Esophagus squamous epithelium (tissue), 5 donors: ENCODE data around the gene MAN2A1. TPM values are rescaled to one million over a fixed set of nuclear protein-coding genes. Genes with fewer than 3 reads are reported as not detected.
A peak's percentile ranks its signal among the peaks of the same experiment; 100 is the strongest.

Experiments
- DNase-seq: peaks from one replicate; lab custom pipeline; 2025; lab: John Stamatoyannopoulos, UW
- H3K27ac ChIP-seq, 4 donors: fragments of 200-600 bp; sonication (generic); one replicate each; pipeline ENCODE4 v1.5.1; 2016 to 2019; ENCODE audit warnings: mild to moderate bottlenecking in 1 of 4
- H3K27me3 ChIP-seq, 4 donors: fragments of 200-600 bp; sonication (generic); 1 replicate in 3 of 4; 2 replicates in 1 of 4; pipeline versions ENCODE4 v1.5.1 to v1.6.0; 2017 to 2021; ENCODE audit warnings: antibody characterized with exemption in 1 of 4
- H3K36me3 ChIP-seq, 3 donors: fragments of 200-600 bp; sonication (generic); one replicate each; pipeline ENCODE4 v1.5.1; 2016 to 2019
- H3K4me1 ChIP-seq, 3 donors: fragments of 200-600 bp; sonication (generic); one replicate each; pipeline ENCODE4 v1.5.1; 2017 to 2019
- H3K4me3 ChIP-seq, 4 donors: fragments of 200-600 bp; sonication (generic); 1 replicate in 3 of 4; 2 replicates in 1 of 4; pipeline ENCODE4 v1.5.1; 2016 to 2019; ENCODE audit warnings: mild to moderate bottlenecking in 2 of 4, moderate library complexity in 1 of 4
- H3K9me3 ChIP-seq, 3 donors: fragments of 200-600 bp; sonication (generic); one replicate each; pipeline ENCODE4 v1.5.1; 2016 to 2019
- POLR2A ChIP-seq, 4 donors: fragments of 450-650 bp; IDR thresholded peaks; one replicate each; pipeline ENCODE4 v1.6.1; 2017; ENCODE audit warnings: antibody characterized with exemption in 4 of 4, mild to moderate bottlenecking in 4 of 4, moderate library complexity in 3 of 4
- WGBS, 2 donors: methylation state at CpG; one replicate each; pipeline ENCODE4 v1.1.5; 2018; 5-methylcytosine and 5-hydroxymethylcytosine counted together
- intact Hi-C: fragments of 100-400 bp; cut with DNase I; formaldehyde crosslinking; loops from one replicate; pipeline ENCODE4 v1.15.0; 2022
- total RNA-seq, 4 donors: library from RNA; depleted of rRNA; stranded (reverse); fragments of >200 nt; gene quantifications; one replicate each; pipeline ENCODE4 v1.1.0, GENCODE V29; 2016
- TF ChIP-seq, protein P1 (sequence below), 6 experiments: fragments of 450-650 bp in 4 of 6; fragments of 200-600 bp in 2 of 6; sonication (generic) in 2 of 6; IDR thresholded peaks; one replicate each; pipeline ENCODE4 v1.5.1; 2016 to 2019; ENCODE audit warnings: antibody characterized with exemption in 6 of 6, mild to moderate bottlenecking in 4 of 6, moderate library complexity in 4 of 6
- donor health status: DM: yes; HTN: yes; CAD: no.

MAN2A1 gene
- total RNA-seq, result 10 to 100 TPM; 27.4 to 40.1 (median 37.4) TPM

DNA sequence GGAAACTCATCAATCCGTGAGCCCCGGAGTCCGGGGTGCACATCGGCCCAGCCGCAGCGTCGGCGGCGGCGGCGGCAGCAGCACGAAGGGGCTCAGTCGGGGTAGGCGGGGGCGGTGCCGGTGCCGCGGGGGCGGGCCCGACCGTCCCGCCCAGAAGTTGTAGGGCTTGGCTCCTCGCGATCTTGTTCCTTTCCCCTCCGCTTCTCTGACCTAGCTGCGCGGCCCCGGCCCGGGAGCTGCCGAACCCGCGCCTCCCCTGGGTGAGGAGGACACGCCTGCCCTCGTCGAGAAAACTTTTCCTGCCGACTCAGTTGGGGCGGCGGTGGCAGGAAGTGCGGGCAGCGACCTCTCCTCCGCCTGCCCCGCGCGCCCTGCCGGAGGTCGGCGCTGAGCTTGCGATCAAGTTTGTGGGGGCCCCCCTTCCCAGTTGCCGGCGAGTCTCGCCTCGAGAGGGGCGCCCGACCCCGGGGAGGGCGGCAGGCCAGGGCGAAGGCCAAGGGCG is at the start of gene MAN2A1:
TSS of gene MAN2A1 (plus strand) at position 188 of the 502 bp plus-strand sequence. CDS start 491 bp downstream, outside the sequence.
- Histone ChIP-seq H3K4me3 (peak within 1 kb of the TSS; percentile 67 to 94 (median 78)), H3K27me3 (no peaks in the 10 kb centered on the region), H3K27ac (peak within 1 kb of the TSS; percentile 95 to 98 (median 96)), H3K4me1 (peaks cover 24 to 45% (median 28%) of the 10 kb centered on the region in 3 donors), H3K36me3 (no peaks in the 10 kb centered on the region), H3K9me3 (peaks cover 0 to 7% (median 0%) of the 10 kb centered on the region in 3 donors)
- WGBS, 2 donors, result 0 to 10% methylated on average over 2 to 12 of the region's 58 CpGs
- TF ChIP-seq, protein P1, sequence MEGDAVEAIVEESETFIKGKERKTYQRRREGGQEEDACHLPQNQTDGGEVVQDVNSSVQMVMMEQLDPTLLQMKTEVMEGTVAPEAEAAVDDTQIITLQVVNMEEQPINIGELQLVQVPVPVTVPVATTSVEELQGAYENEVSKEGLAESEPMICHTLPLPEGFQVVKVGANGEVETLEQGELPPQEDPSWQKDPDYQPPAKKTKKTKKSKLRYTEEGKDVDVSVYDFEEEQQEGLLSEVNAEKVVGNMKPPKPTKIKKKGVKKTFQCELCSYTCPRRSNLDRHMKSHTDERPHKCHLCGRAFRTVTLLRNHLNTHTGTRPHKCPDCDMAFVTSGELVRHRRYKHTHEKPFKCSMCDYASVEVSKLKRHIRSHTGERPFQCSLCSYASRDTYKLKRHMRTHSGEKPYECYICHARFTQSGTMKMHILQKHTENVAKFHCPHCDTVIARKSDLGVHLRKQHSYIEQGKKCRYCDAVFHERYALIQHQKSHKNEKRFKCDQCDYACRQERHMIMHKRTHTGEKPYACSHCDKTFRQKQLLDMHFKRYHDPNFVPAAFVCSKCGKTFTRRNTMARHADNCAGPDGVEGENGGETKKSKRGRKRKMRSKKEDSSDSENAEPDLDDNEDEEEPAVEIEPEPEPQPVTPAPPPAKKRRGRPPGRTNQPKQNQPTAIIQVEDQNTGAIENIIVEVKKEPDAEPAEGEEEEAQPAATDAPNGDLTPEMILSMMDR (IDR thresholded peaks at IDR 0.05), result peak in 2 of 6 experiments; percentile 10 to 13
- peak in 2 of 4 donors; percentile 57 to 59 for TF ChIP-seq POLR2A (IDR thresholded peaks at IDR 0.05)
- intact Hi-C loops, result no loop called here
- peak; percentile 20 for DNase-seq

DNA sequence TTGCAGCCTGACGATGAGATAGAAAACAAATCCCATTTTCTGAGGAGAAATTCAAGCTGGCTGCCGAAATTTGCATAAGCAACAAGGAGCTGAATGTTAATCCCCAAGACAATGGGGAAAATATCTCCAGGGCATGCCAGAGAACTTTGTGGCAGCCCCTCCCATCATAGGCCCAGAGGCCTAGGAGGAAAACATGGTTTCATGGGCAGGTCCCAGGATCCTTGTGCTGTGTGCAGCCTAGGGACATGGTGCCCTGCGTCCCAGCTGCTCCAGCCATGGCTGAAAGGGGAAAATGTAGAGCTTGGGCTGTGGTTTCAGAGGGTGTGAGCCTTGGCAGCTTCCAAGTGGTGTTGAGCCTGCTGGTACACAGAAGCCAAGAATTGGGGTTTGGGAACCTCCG is 48.8 kb upstream of the MAN2A1 start:
- whole genome bisulfite sequencing, 2 donors, result 72 to 80% methylated on average over 3 to 4 of the region's 4 CpGs
- intact Hi-C loops, result no loop called here
- DNase-seq, result no peak
- Histone ChIP-seq H3K4me3 (no peak overlapping the region), H3K27me3 (no peaks in the 10 kb centered on the region), H3K9me3 (no peaks in the 10 kb centered on the region), H3K4me1 (no peaks in the 10 kb centered on the region), H3K27ac (no peak overlapping the region), H3K36me3 (no peaks in the 10 kb centered on the region)
- TF ChIP-seq, protein P1 (IDR thresholded peaks at IDR 0.05), result no peak
- TF ChIP-seq POLR2A (IDR thresholded peaks at IDR 0.05), result no peak

DNA sequence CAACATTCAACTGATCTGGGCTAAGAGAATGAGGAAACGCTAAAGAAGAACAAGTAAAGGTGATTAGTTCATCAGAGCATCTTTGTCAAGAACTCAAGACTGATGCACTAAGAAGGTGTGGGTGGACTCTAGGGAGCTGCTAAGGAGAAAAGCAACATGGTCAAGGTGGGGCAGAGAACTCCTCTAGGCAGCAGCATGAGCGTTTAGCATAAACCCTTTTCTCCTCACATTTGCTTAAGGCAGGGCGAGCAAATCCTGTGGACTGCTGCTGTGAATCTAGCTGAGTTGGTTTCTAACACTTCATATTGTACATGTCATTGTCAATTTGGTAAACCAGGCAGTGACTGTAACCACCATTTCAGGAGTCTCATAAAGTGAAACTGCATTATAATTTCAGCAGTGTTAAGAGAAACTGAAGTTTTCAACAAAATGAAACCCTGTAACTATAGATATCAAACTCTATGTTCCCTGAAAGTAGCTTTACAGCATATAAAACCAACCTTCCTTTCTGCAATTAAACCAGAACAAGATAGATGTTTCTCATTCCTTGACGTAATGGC is 45.9 kb upstream of the MAN2A1 start:
- Histone ChIP-seq H3K27ac (no peak overlapping the region), H3K36me3 (no peaks in the 10 kb centered on the region), H3K9me3 (no peaks in the 10 kb centered on the region), H3K4me1 (no peaks in the 10 kb centered on the region), H3K27me3 (no peaks in the 10 kb centered on the region), H3K4me3 (no peak overlapping the region)
- 76 to 91% methylated on average over 4 of the region's 4 CpGs for WGBS, 2 donors
- DNase-seq, result no peak
- intact Hi-C loops, result no loop called here
- TF ChIP-seq, protein P1 (IDR thresholded peaks at IDR 0.05), result no peak
- no peak for TF ChIP-seq POLR2A (IDR thresholded peaks at IDR 0.05)

DNA sequence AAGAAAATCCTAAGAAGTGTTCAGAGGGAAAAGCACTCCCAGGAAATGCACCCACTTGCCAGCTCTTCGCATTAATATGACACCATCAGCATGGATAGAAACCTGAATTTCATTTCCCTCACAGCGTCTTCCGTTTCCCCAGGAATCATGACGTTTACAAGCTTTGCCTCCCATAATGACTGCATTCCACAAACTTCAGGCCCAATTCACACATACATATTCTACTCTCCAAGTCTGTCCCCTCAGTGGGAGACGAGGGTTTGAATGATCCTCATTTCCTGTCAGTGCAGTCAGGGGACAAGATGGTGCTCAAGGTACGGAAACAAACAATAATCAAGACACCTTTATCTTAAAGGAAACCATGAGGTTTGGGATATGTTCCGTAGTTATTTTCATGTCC is 44.9 kb upstream of the MAN2A1 start:
- TF ChIP-seq POLR2A (IDR thresholded peaks at IDR 0.05), result no peak
- TF ChIP-seq, protein P1 (IDR thresholded peaks at IDR 0.05), result no peak
- Histone ChIP-seq H3K27me3 (no peaks in the 10 kb centered on the region), H3K27ac (no peak overlapping the region), H3K36me3 (no peaks in the 10 kb centered on the region), H3K9me3 (no peaks in the 10 kb centered on the region), H3K4me3 (no peak overlapping the region), H3K4me1 (no peaks in the 10 kb centered on the region)
- WGBS, 2 donors, result 82 to 83% methylated on average over 7 of the region's 7 CpGs
- intact Hi-C loops, result no loop called here
- DNase-seq, result no peak

DNA sequence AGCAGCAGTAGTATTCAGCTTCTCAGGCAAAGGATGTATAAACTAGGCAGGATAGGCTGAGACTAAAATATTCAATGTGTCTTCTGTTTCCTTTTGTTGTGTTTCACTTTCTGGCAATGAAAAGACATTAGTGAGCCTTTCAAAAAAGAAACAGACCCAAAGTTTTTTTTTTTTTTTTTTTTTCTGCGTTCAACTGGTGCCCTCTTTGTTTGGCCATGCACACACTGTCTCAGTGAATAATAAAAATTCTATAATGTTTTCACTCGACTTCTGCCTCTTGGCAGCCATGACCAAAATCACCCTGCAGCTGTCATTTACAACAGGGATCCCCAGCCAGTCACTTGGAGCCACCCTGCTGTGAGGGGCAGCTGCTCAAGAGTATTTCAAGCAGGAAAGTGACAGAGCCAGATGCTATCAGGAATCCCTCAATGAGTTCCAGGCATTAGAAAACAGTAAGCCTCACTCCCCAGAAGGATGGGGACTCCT is 44.0 kb upstream of the MAN2A1 start:
- Histone ChIP-seq H3K36me3 (no peaks in the 10 kb centered on the region), H3K9me3 (no peaks in the 10 kb centered on the region), H3K27ac (no peak overlapping the region), H3K4me1 (no peaks in the 10 kb centered on the region), H3K27me3 (no peaks in the 10 kb centered on the region), H3K4me3 (no peak overlapping the region)
- TF ChIP-seq, protein P1 (IDR thresholded peaks at IDR 0.05), result no peak
- no peak for TF ChIP-seq POLR2A (IDR thresholded peaks at IDR 0.05)
- 6 to 33% methylated on average over 2 of the region's 2 CpGs for WGBS, 2 donors
- no peak for DNase-seq
- intact Hi-C loops, result no loop called here
